DOHH2 (cell line): ENCODE results near the gene ABCC9.

Source experiments
- H3F3A ChIP-seq: fragments of 200-600 bp; sonication (generic), shearing (Covaris generic); 2 replicates; pipeline ENCODE4 v1.6.0; 2016; ENCODE audit warnings: antibody characterized with exemption, mild to moderate bottlenecking; ENCODE audit not compliant: control insufficient read depth, insufficient read depth
- H3K27ac ChIP-seq: fragments of 200-600 bp; sonication (generic); 2 replicates; pipeline ENCODE4 v1.5.1; 2014; ENCODE audit warnings: low read depth, mild to moderate bottlenecking, low read length, moderate library complexity
- H3K27me3 ChIP-seq: fragments of 200-600 bp; sonication (generic); 2 replicates; pipeline ENCODE4 v1.6.1; 2014; ENCODE audit warnings: mild to moderate bottlenecking, low read length, mixed read lengths; ENCODE audit not compliant: control insufficient read depth
- H3K36me3 ChIP-seq: fragments of 200-600 bp; sonication (generic); 2 replicates; pipeline ENCODE4 v1.6.1; 2014; ENCODE audit warnings: mild to moderate bottlenecking, low read length, moderate library complexity, mixed read lengths; ENCODE audit not compliant: control insufficient read depth
- H3K4me1 ChIP-seq: fragments of 200-600 bp; sonication (generic); 2 replicates; pipeline ENCODE4 v1.6.1; 2014; ENCODE audit warnings: mild to moderate bottlenecking, low read length, mixed read lengths; ENCODE audit not compliant: control insufficient read depth
- H3K4me2 ChIP-seq: fragments of 200-600 bp; sonication (generic); 2 replicates; pipeline ENCODE4 v1.6.0; 2014; ENCODE audit warnings: mild to moderate bottlenecking, low read length, moderate library complexity
- H3K4me3 ChIP-seq: fragments of 200-600 bp; sonication (generic); 2 replicates; pipeline ENCODE4 v1.5.1; 2014; ENCODE audit warnings: mild to moderate bottlenecking, low read length, mixed read lengths
- H3K79me2 ChIP-seq: fragments of 200-600 bp; sonication (generic); 2 replicates; pipeline ENCODE4 v1.6.1; 2014; ENCODE audit warnings: mild to moderate bottlenecking, low read length, mixed read lengths; ENCODE audit not compliant: control insufficient read depth
- H3K9me2 ChIP-seq: fragments of 200-600 bp; sonication (generic); replicated peaks from 2 replicates; pipeline ENCODE4 v1.6.1; 2014; ENCODE audit warnings: mild to moderate bottlenecking, low read length, mixed read lengths; ENCODE audit not compliant: control insufficient read depth
- H3K9me3 ChIP-seq: fragments of 200-600 bp; sonication (generic); 2 replicates; pipeline ENCODE4 v1.6.1; 2014; ENCODE audit warnings: antibody characterized with exemption, low read length, mixed read lengths; ENCODE audit not compliant: control insufficient read depth, insufficient read depth
- H4K20me1 ChIP-seq: fragments of 200-600 bp; sonication (generic); 2 replicates; pipeline ENCODE4 v1.6.0; 2014; ENCODE audit warnings: low read depth, mild to moderate bottlenecking, antibody characterized with exemption, low read length, moderate library complexity; ENCODE audit not compliant: control insufficient read depth, insufficient read depth
- CTCF ChIP-seq: fragments of 200-600 bp; sonication (generic); IDR thresholded peaks from one replicate; pipeline ENCODE4 v1.5.1; 2014; ENCODE audit warnings: antibody characterized with exemption, mild to moderate bottlenecking, low read depth, low read length; ENCODE audit not compliant: poor library complexity, severe bottlenecking
- EZH2phosphoT487 ChIP-seq: fragments of 200-600 bp; sonication (generic); IDR thresholded peaks from 2 replicates; pipeline ENCODE4 v1.6.1; 2017; ENCODE audit warnings: borderline replicate concordance, mild to moderate bottlenecking, antibody characterized with exemption, low read length, moderate library complexity, mixed read lengths

Gene ABCC9

GRCh38 chr12:21940549-21941505 is at the start of gene ABCC9:
ABCC9 (minus strand) TSS chr12:21941426; CDS start chr12:21936674, 4,752 bp downstream.
- Histone ChIP-seq H3K27me3 (no peaks in the 10 kb centered on the region), H3K4me2 (no peak within 1 kb of the TSS), H3K27ac (no peak within 1 kb of the TSS), H3K36me3 (no peaks in the 10 kb centered on the region), H3K4me1 (no peaks in the 10 kb centered on the region), H3K79me2 (no peaks in the 10 kb centered on the region), H4K20me1 (no peaks in the 10 kb centered on the region), H3K9me2 (no peaks in the 10 kb centered on the region), H3F3A (no peaks in the 10 kb centered on the region), H3K9me3 (no peaks in the 10 kb centered on the region; the same call in 1 of the 2 replicates), H3K4me3 (no peak within 1 kb of the TSS)
- TF ChIP-seq CTCF (no peak), EZH2phosphoT487 (no peak)

GRCh38 chr12:21989819-21990412 is 48.7 kb upstream of the ABCC9 start:
- Histone ChIP-seq H3K27me3 (no peaks in the 10 kb centered on the region), H3K27ac (no peak overlapping the region), H3F3A (no peaks in the 10 kb centered on the region), H3K4me3 (no peak overlapping the region), H3K4me2 (no peak overlapping the region), H3K9me2 (no peaks in the 10 kb centered on the region), H3K36me3 (no peaks in the 10 kb centered on the region), H3K79me2 (no peaks in the 10 kb centered on the region), H4K20me1 (no peaks in the 10 kb centered on the region), H3K4me1 (peaks cover 6% of the 10 kb centered on the region; the same call in 1 of the 2 replicates), H3K9me3 (no peaks in the 10 kb centered on the region)
- TF ChIP-seq CTCF (peak; percentile 56), EZH2phosphoT487 (no peak)

GRCh38 chr12:21988619-21989018 is 47.4 kb upstream of the ABCC9 start:
- H4K20me1 ChIP-seq, result no peaks in the 10 kb centered on the region

More at GRCh38 chr12:21988619-21989018, 47.4 kb upstream of the ABCC9 start:
- Histone ChIP-seq H3K9me3 (no peaks in the 10 kb centered on the region), H3F3A (no peaks in the 10 kb centered on the region), H3K4me2 (no peak overlapping the region), H3K79me2 (no peaks in the 10 kb centered on the region), H3K27me3 (no peaks in the 10 kb centered on the region), H3K27ac (no peak overlapping the region), H3K9me2 (no peaks in the 10 kb centered on the region), H3K4me3 (no peak overlapping the region), H3K4me1 (peaks cover 6% of the 10 kb centered on the region; the same call in 1 of the 2 replicates), H3K36me3 (no peaks in the 10 kb centered on the region)
- TF ChIP-seq CTCF (no peak), EZH2phosphoT487 (no peak)
